HG03354 (cell line): ENCODE data around the gene FBXL7.

Experiments used
- ATAC-seq: cut with Tn5 transposase; IDR thresholded peaks from one replicate; pipeline ENCODE4 v1.9.1; 2021; ENCODE audit warnings: mild to moderate bottlenecking; ENCODE audit not compliant: unreplicated experiment, poor library complexity, severe bottlenecking

The FBXL7 gene

DNA sequence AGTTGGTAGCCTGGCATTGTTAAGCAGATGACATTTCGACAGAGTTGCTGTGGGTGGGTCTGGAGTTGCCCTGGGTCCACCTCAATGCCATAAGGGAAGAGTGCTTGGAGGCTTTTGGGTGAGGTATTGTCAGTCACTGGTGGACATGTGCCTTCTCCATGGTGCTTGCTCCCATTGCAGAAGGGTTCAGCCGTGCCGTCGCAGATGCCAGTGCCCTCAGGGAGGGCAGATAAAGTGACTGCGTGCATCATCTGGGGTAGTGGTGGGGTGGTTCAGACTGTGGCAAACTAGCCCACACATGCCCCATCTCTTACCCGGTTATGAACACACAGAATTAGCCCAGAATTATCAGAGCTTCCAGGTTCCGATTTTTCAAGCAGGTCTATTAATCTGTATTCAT, 71.6 kb downstream of the FBXL7 start:
- ATAC-seq, result no peak

DNA sequence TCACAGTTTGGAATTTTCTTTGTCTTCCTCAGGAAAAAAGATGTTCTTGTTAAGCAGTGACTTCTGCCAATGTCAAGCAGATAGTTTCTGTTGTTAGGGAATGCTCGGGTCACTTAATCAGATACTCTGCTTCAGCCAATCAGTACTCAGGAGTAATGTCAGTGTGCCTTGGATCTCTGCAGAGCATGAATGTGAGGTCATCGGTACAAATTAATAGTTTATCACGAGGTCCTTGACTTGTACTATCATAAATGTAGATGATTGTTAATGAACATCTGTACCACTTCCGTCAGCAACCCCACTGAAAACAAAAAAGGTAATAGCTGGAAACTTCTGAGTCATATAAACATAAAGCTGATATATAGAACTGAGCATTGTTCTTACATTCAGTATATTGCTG, 73.6 kb downstream of the FBXL7 start:
- no peak for ATAC-seq

DNA sequence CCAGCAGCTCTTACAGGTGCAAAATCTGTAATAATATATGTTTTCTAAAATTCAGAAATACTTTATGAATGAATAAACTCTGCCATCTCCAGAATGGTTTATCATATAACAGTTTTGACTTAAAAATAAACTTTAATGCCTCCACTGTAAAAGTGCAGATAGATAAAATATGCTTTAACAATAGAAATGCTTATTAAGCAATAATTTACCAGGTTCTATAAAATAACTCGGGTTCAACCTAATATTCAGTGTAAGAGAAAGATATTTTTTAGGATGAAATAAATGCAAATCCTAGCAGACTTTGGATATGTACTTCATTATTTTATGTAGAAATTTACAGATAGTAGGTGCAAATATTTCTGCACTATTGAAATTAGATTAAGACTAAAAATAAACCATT, 74.1 kb downstream of the FBXL7 start:
- no peak for ATAC-seq

DNA sequence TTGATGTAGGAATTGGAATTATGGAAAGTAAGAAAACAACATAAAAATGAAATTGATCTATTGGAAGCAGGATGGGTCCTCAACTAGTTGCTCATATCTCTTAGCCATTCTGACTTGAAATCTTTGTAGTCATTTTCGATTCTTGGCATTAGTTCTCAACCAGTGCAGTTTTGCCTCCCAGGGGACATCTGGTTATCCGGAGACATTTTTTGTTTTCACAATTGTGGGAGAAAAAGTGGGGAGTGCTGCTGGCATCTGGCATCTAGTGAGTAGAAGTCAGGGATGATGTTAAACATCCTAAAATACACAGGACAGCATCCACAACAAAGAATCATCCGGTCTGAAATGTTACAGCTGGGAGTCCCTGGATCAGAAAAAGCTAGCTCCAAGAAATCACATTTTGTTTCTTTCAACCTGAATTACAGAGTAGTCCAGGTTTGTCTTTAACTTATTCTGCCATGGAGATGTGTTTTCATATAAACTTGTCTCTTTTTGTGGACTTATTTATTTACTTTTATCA, 74.9 kb downstream of the FBXL7 start:
- no peak for ATAC-seq

DNA sequence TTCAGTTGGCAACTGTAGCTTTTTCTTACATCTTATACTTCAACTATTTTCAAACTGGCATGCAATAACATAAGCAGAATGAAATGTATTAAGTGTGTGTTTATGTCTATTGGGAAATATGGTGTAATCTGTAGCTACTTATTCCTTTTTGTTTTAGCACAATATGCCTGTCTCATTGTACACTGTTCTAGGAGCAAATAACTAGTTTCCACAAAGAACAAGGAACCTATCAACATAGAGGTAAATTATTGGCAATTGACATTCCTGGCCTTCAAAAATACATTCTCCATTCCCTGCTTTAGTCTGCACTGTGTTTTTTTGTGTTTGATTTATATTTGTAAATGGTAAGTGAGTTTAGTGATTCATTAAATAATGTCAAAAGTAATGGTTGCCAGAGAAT, 75.7 kb downstream of the FBXL7 start:
- ATAC-seq, result no peak

DNA sequence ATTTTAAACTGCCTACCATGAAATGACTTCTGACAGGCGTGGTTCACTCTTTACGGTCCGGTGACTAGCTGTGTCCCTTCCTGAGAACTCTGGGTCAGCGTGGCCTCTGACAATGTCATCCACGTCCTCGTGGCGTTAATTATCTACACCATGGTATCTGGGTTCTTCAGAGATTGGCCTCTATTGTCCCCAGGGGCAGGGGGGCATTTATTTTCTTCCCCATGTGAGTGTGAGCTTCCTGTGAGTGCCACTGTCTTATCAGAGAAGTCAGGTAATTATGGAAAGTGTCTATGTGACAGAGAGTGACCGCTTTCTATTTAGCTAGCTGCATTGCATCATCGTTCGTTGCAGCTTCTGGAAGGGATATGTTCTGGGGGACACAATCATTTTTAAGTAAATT, 77.2 kb downstream of the FBXL7 start:
- no peak for ATAC-seq

DNA sequence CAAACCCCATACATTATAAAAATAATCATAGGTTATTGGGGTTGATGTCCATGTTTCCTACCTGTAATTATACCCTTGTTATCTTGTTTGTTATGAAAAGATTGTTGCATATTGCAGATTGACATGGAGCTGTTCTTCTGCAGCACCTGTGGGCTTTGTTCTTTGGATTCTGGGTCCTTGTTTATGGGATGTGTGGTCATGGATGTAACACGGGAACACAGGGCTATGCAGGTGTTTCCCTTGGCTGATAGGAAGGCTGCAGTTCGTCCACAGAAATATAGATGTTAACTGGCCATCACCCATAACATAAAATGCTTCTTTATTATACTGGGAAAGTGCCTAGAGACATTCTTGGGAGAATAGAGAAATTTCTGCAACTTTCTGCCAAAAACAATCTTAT, 77.9 kb downstream of the FBXL7 start:
- ATAC-seq, result no peak

DNA sequence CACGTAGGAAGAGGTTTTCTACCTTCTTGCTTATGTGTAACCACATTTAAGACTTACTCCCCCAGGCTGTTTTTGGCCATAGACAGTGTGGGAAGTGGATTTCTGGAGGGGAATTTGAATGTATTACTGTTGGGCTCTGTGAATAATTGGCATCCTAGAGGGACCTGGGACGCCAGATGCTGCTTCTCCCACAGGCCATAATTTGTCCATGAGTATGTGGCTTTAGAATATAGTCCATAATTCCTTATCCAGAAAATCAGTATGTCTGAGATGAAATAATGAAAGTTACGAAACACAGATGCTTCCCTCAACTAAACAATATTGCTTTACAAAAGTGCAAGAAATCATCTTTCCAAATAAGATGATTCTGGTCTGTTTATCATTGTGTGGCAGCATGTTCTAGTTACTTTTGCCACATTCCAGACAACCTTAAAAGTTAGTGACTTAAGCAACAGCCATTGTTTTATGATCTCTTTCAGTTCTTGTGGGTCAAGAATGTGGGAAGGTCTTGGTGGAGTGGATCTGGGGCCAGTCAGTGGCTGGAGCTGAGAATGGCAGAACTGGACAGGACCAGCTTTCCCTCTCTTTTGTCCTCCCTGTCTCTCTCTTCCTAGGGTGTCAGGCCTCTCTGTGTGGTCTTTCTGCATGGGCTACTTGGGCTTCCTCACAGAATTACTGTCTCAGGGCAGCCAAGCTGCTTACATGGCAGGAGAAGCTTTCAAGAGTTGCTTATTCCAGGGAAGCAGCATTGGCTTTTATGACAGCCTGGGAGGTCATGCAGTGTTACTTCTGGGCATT, 79.4 kb downstream of the FBXL7 start:
- ATAC-seq, result no peak

DNA sequence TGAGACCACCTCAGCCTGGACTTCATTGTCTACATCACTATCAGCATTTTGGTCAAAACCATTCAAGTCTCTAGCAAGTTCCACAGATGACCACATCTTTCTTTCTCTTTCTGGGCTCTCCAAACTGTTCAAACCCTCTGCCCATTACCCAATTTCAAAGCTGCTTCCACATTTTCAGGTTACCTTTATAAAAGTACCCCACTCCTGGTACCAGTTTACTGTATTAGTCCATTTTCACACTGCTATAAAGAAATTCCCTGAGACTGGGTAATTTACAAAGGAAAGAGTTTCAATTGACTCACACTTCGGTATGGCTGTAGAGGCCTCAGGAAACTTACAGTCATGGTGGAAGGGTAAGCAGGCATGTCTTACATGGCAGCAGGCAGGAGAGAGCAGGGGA, 84.5 kb downstream of the FBXL7 start:
- ATAC-seq, result no peak

DNA sequence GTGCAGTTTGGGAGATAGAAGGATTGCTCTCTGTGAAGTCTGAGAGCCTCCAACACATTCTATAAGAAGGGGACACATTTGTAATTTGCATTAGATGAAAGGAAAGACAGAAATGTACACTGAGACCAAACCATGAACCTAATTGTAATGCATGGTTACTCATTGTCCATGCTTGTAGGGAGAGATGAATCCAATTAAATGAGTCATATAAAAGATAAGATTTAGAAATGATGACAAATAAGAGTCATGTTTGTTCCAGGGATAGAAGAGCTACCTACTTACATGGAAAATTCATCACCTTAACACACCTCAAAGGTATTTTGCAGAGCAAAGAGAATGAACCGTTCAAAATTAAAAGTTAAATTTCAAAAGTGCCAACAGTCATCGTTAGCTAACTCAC, 85.1 kb downstream of the FBXL7 start:
- no peak for ATAC-seq

DNA sequence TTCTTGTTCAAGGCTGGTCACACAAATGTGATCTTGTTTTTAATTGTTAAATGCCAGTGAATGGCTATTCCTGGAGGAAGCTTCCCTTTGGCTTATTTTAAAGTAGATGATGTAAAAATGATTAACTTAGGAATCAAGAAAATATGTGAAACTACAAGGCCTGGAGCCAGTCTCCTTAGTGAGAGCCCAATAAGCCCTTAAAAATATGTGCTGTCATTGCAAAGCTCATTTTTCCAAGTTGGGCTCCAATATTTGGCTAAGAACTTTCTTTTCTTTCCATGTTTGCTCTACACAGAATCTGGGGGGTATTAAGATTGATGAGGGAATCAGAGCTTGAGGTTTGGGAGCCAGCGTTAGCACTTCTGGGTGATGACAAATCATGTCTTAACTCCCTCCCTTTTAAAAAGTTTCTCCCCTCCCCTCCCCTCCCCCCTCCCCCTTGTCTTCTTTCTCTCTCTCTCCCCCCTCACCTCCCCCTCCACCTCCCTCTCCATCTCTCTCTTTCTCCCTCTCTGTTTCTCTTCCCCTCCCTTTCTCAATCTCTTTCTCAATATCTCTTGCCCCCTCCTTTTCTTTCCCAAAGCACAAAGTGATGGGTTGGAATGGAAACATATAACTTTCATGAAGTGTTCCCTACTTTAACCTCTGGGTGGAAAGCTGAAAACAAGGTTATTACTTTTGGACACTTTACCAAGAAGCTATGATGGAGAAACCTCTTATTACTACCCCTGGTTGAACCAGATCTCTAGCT, 86.0 kb downstream of the FBXL7 start:
- no peak for ATAC-seq

DNA sequence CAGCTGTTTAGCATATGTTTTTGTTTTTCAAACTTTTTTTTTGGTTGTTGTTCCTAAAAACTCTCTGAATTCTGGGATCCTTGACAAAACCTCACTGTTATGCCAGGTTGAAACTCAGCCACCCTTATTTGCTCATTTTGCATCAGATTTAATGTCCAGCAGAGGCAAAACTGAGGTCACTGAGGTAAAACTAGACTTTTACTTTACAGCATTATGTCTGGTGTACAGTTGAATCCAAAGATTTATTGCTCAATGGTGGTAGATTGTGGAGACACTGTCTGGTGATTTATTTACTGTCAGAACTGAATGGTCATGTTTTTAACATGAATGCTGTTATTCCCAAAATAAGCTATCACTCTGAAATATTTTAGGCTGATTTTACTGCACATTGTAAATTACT, 87.9 kb downstream of the FBXL7 start:
- ATAC-seq, result no peak

DNA sequence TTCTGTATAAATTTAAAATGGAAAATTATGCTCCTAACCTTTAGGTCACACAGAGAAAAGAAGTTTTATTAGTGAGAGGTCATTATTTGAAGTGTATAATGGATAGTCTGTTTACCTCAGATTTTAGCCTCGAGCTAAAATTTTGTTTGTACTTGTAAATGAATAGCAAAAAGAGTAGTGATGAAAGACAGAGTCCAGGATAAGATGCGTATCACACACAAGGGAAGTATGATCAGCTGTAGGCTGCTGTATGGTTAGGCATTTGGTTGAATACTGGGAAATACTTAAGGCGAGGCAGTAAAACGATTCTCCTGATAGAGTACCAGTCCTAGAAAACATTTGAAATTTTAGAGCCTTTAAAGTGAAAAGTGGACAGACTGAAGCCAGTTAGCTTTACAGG, 92.7 kb downstream of the FBXL7 start:
- no peak for ATAC-seq

DNA sequence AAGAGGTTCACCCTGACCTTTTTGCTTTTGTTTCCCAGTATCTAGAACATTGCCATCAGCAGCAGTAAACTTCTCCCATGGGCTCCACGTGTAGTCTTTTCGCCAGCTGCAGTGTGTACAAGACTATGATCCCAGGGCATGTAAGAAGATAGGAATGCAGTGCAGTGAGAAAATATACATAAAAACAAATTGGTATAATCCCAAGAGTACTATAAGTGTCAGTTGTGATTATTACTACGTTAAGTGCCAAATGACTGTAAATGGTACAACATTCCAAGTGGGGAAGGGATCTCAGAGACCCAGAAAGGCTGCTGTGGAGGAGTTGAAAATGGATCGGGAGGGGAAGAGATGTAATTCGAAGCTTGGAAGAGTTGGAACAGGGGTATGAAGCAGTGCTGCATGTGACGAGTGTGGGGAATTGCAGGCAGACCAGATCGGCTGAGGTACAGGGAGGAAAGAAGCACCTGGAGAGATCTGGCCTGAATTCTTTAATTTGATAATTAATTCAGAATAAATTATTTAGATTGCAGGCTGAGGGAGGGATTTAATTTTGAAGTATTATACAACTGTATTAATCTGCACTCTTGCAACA, 95.1 kb downstream of the FBXL7 start:
- ATAC-seq, result no peak

DNA sequence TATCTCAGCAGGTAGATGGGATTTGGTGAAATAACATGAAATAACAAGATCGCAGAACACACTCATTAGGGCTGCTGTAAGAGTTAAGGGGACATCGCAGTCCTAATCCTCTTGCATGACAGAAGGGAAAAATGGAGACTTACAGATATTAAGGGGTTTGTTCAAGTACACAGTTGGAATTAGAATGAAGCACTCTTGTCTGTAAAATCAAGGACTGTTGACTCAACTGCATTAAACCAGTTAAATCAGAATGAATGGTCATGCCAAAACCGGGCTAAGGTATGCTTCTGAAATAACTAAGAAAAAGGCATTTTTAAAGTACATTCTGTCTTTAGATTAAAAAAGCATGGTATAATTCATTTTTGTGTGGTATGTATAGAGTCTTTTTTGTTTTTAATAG, 95.9 kb downstream of the FBXL7 start:
- ATAC-seq, result no peak

DNA sequence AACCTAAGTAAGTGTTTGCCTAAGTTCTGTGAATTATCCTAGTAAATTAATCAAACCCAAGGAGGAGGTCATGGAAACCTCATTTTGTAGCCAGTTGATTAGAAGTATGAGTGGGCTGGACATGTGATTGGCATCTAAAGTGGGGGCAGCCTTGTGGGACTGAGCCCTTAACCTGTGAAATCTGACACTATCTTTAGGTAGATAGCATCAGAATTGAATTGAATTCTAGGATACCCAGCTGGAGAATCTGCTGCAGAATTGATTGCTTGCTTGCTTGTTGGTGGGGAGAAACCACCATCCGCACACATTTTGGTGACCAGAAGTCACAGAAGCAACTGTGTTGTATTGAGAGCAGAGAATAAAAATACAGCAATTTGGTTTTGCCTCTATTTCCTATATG, 97.0 kb downstream of the FBXL7 start:
- ATAC-seq, result no peak

DNA sequence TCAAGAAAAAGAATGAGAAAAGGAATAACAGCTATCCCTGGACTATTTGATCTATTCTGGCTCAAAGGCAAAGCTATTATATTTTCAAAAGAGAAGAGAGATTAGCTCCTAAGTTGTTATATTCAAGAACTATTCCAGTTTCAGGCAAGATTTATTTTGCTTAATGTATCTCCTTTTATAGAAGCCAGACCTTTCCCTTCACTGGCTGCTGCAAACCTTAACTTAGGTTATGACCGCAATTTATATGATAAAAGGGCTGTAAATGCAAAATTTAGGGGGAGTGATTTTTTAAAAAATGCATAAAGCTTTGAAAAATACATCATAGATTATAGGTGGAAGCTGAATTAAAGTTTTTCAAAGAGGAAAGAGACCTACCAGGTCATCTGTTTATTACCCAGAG, 97.8 kb downstream of the FBXL7 start:
- no peak for ATAC-seq

DNA sequence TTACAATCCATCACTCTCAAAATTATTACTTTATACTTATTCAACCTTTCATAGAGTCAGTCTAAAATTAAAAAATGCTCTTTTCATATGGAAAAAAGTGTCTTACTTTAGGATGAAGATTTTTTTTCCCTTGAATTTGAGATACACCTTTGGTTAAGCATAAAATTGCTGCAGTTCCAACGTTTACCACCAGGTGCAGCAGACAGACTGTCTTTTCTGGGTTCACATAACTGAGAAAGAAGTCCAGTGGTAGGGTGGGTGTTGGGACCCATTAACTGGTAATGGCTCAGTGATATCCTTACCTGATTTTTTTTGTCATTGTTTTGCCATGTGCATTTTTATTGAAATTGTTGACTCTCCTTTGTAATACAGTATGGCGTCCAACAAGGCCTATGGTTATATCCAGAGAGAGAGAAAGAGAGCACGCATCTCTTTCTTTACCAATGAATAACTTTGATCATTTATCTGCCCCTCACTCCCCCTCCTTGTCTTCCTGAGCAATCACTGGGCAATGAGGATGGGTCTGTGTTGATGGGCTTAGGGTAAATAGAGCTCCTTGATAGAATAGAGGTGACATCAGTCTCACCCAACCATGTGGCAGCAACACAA, 98.4 kb downstream of the FBXL7 start:
- peak; percentile 58 for ATAC-seq

DNA sequence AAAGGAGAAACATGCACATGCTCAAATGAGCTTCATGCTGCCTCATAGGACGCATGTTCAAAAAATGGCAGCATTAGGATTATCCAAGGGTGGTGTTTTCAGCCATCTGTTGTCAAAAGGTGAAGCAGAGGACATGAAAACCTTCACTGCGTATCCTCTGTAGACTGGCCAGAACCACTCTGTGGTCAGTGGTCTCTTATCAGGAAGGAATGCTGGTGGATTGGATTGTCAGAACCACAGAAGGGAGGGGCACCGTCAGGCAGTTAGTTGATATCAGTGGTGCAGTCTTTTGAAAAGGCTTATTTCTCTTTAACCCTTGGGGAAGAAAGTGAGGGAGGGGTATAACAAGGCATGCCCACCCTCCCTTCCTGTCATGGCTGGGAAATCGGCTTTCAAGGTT, 100.1 kb downstream of the FBXL7 start:
- no peak for ATAC-seq

DNA sequence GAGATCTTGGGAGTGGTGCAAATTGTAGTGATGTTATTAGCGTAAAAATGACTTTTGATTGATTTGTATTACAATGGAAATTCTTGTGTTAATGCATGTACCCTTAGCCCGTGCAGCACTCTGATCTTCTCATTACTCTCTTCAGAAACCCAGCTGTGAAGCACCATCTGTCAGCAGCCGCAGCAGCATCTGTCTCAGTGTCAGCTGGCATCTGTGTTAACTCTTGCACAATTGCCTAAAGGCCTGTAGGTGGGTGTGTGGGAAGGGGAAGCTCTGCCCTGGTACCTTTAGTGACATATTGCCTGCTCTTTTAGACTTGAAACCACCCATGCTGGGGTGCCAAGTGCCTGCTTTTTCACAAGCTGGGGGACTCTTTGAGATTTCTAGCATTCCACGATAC, 101.3 kb downstream of the FBXL7 start:
- ATAC-seq, result no peak
